Dermis lymphatic vessel endothelial cell (primary cell): ENCODE results near the gene MRPS34. TPM values are rescaled to one million over a fixed set of nuclear protein-coding genes. Genes with fewer than 3 reads are reported as not detected.

Experiments used
- total RNA-seq: library from RNA; depleted of rRNA; stranded (reverse); fragments of >200 nt; gene quantifications from 2 replicates; pipeline ENCODE4 v1.2.1, GENCODE V29; 2014

Gene MRPS34
- 51.1 and 58.0 TPM in 2 replicates for total RNA-seq

DNA sequence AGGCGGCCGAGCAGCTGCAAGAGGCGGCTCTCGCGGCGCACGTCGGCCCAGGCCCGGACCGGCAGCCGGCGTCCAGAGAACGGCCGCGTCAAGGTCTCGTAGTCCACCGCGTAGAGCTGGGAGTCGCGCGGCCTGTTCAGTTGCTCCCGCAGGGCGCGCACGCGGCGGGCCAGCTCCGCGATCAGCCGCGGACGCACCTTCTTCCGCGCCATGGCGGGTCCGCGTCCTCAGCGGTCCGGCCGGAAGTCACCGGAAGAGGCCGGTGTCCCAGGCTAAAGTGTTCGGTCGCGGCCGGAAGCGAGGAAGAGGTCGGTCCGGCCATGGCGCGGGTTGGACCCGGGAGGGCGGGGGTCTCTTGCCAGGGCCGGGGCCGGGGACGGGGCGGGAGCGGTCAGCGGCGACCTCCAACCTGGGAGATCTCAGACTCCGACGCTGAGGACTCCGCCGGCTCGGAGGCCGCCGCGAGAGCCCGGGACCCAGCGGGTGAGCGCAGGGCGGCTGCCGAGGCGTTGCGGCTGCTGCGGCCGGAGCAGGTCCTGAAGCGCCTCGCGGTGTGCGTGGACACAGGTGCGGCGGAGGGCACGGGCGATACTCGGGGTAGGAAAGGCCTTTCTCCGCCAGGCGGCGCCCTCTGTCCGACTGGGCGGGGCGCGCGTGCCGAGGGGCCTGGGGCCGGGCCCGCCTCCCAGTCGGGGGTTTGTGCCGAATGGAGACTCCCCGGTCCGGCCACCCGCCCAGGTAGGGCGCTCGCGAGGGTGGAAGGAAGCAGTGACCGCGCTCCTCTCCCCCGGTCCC is at the start of gene MRPS34:
Gene MRPS34 (minus strand): TSS at position 227 of the 795 bp plus-strand sequence. CDS start 15 bp downstream, at position 212.

DNA sequence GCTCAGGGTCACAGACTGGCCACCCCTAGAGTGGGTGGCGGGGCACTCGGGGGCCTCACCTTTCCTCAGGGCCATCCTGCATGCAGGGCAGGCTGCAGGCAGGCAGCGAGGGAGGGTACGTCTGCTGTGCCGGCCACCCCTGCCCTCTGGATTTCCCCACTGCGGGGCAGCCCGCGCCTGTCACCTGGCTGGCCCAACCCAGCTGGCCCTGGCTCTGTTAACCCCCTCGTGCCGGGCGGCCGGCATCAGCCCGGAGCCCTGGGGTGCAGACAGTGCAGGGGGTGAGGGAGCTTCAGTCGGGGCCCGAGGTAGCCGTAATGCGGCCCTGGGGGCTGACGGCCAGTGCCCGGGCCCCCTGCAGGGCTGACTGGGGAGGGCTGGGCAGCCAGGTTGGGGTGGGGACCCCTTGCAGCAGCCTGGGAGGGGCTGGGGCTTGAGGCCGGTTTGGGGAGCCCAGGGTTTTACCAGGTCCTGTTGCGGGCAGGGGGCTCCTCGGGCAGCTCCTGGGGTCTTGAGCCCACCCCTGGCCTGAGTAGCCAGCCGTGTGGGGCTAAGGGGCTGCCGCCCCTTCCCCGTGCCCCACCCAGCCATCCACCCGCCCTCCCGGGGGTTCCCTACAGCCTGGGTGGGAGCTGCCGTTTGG is 20.8 kb upstream of the MRPS34 start, which contains the start of gene IGFALS:
Gene IGFALS (minus strand): TSS at position 128 of the 643 bp plus-strand sequence. CDS start 53 bp downstream, at position 75.

DNA sequence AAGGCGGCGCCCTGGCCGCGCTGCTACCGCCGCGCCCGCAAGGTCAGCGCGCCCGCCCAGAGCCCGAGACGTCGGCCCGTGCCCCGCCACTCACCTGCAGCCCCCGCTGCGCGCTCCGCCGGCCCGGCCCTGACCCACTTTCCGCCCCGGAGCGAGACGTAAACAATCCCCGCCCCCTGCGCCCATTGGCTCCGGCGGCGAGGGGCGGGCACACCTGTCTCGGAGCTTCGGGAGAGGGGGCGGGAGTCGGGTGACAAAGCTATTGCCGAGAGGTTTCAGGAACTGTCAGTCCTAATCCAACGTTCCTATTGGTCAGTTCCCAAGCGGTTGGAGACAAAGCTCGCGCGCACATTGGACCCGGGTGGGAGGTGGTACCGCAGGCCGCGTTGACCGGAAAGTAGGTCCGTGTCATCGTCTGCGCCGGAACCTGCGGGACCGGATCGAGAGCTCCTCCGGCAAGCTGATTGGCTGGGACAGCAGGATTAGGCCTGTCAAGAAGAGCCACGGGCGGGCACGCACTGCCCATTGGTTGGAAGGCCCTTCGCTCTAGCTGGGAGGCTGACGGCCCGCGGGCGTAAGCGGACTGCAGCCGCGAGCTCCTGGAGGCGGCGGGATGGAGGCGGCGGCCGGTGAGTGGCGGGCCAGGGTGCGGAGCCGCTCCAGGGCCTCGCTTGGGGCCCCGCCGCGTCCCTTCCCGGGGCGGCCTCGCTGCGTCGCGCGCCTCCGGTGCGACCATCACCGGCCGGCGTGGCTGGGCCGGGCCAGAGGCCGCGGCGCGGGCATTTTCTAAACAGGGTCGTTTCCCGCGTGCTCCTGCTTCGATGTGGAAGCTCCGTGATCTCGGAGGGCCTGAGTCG is 9.7 kb upstream of the MRPS34 start, which contains the start of the genes NUBP2 and SPSB3:
Gene NUBP2 (plus strand): TSS at position 553 of the 857 bp plus-strand sequence. CDS start 61 bp downstream, at position 614.
Gene SPSB3 (minus strand): TSS at position 164 of the 857 bp plus-strand sequence. CDS start 1,088 bp downstream, outside the sequence.

DNA sequence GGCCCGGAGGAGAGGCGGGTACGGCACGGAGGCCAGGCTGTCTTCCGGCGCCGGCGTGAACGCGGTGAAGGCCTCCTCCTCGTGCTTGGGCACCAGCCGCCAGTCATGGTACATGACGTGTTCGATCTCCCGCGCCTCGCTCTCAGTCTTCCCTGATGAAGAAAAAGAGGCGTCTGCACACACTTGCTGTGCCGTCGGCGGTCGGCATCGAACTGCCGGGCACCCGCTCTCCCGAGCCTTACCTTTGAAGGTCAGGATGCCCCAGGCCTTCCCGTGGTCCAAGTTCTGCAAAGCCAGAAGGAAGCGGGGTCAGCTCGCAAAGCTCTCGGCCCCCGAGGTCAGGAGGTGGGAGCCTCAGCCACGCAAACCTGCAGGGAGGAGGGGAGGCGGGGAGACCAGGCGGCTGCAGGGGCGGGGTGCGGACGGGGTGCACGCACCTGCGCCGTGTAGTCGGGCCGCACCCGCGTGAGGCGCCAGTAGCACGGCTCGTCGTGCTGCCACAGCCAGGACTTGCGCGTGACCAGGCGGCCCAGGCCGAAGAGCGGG is 499 bp downstream of the MRPS34 start, which contains the start of gene EME2:
Gene EME2 (plus strand): TSS at position 449 of the 546 bp plus-strand sequence. CDS start 418 bp downstream, outside the sequence.

DNA sequence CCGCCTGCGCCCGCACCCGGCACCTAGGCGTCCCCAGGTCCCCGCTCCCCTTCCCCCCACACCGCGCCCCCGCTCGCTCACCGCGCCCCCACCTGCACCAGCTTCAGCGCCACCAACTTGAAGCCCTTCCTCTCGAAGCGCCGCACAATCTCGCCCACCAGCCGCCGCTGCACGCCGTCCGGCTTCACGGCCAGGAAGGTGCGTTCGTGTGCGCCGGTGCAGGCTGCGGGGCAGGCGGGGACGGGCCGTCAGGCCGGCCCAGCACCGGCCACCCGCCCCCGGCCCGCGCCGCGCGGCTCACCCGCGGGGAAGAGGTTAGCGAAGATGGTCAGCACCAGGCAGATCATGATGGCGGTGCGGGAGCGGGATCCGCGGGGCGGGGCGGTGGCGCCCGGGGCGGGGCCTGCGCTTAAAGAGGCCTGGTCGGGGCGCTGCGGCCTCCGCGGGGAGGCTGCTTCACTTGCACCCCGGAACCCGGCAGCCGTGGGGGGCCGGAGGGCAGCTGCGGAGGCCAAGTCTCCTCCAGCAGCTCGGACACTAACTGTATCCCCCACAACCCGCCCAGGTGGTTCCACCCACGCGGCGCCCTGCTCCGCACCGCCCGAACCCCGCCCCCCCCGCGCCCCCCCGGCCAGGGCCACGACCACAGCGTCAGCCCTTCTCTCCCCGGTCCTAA is 1.6 kb downstream of the MRPS34 start, which contains the start of gene NME3:
Gene NME3 (minus strand): TSS at position 356 of the 676 bp plus-strand sequence. CDS start 9 bp downstream, at position 347.

Other genes with a start within 250 kb of the MRPS34 start
- gene TMEM204, start 239.5 kb downstream of the MRPS34 start, total RNA-seq, result 142 and 170 TPM in 2 replicates
- gene IFT140, start 161.1 kb downstream of the MRPS34 start, total RNA-seq, result 15.5 and 18.2 TPM in 2 replicates
- 10.1 and 10.4 TPM in 2 replicates for gene CRAMP1, start 160.8 kb downstream of the MRPS34 start, total RNA-seq
- gene JPT2, start 94.9 kb downstream of the MRPS34 start, total RNA-seq, result 40.2 and 42.5 TPM in 2 replicates
- 15.8 and 21.9 TPM in 2 replicates for gene MAPK8IP3, start 66.9 kb downstream of the MRPS34 start, total RNA-seq
- 33.0 and 44.9 TPM in 2 replicates for gene NME3, start 1.6 kb downstream of the MRPS34 start, total RNA-seq
- gene EME2, start 324 bp downstream of the MRPS34 start, total RNA-seq, result 3.8 and 4.0 TPM in 2 replicates
- 41.3 and 47.0 TPM in 2 replicates for gene SPSB3, start 9.4 kb upstream of the MRPS34 start, total RNA-seq
- gene NUBP2, start 9.8 kb upstream of the MRPS34 start, total RNA-seq, result 54.0 and 59.8 TPM in 2 replicates
- 0.09 and 0.11 TPM in 2 replicates for gene IGFALS, start 20.6 kb upstream of the MRPS34 start, total RNA-seq
- gene HAGH, start 53.7 kb upstream of the MRPS34 start, total RNA-seq, result 41.3 and 78.7 TPM in 2 replicates
- 54.5 and 67.1 TPM in 2 replicates for gene FAHD1, start 54.1 kb upstream of the MRPS34 start, total RNA-seq
- gene MEIOB, start 99.0 kb upstream of the MRPS34 start, total RNA-seq, result not detected in 2 replicates
- gene HS3ST6, start 145.3 kb upstream of the MRPS34 start, total RNA-seq, result not detected in 2 replicates
- 8.4 and 11.8 TPM in 2 replicates for gene MSRB1, start 170.1 kb upstream of the MRPS34 start, total RNA-seq
- gene RPL3L, start 181.6 kb upstream of the MRPS34 start, total RNA-seq, result not detected in 2 replicates
- gene NDUFB10, start 186.4 kb upstream of the MRPS34 start, total RNA-seq, result 122 and 128 TPM in 2 replicates
- gene RPS2, start 191.7 kb upstream of the MRPS34 start, total RNA-seq, result 3,346 and 3,366 TPM in 2 replicates
- not detected in 2 replicates for gene RNF151, start 193.7 kb upstream of the MRPS34 start, total RNA-seq
- gene TBL3, start 198.9 kb upstream of the MRPS34 start, total RNA-seq, result 21.0 and 27.2 TPM in 2 replicates
- 0.09 and 0.11 TPM in 2 replicates for gene NOXO1, start 208.3 kb upstream of the MRPS34 start, total RNA-seq
- gene GFER, start 211.1 kb upstream of the MRPS34 start, total RNA-seq, result 8.9 and 9.1 TPM in 2 replicates
- 1.2 and 2.2 TPM in 2 replicates for gene SYNGR3, start 216.8 kb upstream of the MRPS34 start, total RNA-seq
- 8.1 and 8.8 TPM in 2 replicates for gene ZNF598, start 236.7 kb upstream of the MRPS34 start, total RNA-seq
- gene NPW, start 246.7 kb upstream of the MRPS34 start, total RNA-seq, result 0.43 and 0.52 TPM in 2 replicates